HUES64 (cell line): ENCODE results near the gene SLC16A3.

ENCODE experiments used
- H3K27ac ChIP-seq: 2 replicates; pipeline ENCODE4 v1.7.0; 2013; ENCODE audit warnings: low read depth, low read length, inconsistent platforms
- H3K27me3 ChIP-seq: 2 replicates; pipeline ENCODE4 v1.6.1; 2013; ENCODE audit warnings: mild to moderate bottlenecking, low read length; ENCODE audit not compliant: insufficient read depth
- H3K36me3 ChIP-seq: 2 replicates; pipeline ENCODE4 v1.6.1; 2013; ENCODE audit warnings: mild to moderate bottlenecking, low read length; ENCODE audit not compliant: insufficient read depth
- H3K4me1 ChIP-seq: 2 replicates; pipeline ENCODE4 v1.6.1; 2013; ENCODE audit warnings: mild to moderate bottlenecking, low read length, moderate library complexity; ENCODE audit not compliant: insufficient read depth
- H3K4me3 ChIP-seq: 2 replicates; pipeline ENCODE4 v1.5.1; 2013; ENCODE audit warnings: mild to moderate bottlenecking, low read length, moderate library complexity
- H3K9ac ChIP-seq: 2 replicates; pipeline ENCODE4 v1.6.1; 2013; ENCODE audit warnings: mild to moderate bottlenecking, low read depth, low read length
- H3K9me3 ChIP-seq: 2 replicates; pipeline ENCODE4 v1.6.1; 2013; ENCODE audit warnings: low read depth, low read length; ENCODE audit not compliant: insufficient read depth
- WGBS: fragments of 150-250, 120-280 bp; methylation state at CpG from one replicate; pipeline ENCODE4 v1.1.7; 2013; ENCODE audit warnings: missing lambda C conversion rate; 5-methylcytosine and 5-hydroxymethylcytosine counted together

The SLC16A3 gene

GRCh38 chr17:82240506-82241182, 11.8 kb downstream of the SLC16A3 start:
- Histone ChIP-seq H3K4me3 (no peak overlapping the region), H3K4me1 (0 out of 2 replicates have a peak, but pooled peaks cover 3% of the 10 kb centered on the region), H3K36me3 (peaks cover 44% of the 10 kb centered on the region), H3K9me3 (no peaks in the 10 kb centered on the region), H3K9ac (no peak overlapping the region), H3K27ac (no peak overlapping the region), H3K27me3 (no peaks in the 10 kb centered on the region)
- 93% methylated on average over 20 of the region's 20 CpGs for WGBS

- WGBS = 95% methylated on average over 27 of the region's 27 CpGs
- Histone ChIP-seq H3K9me3 (no peaks in the 10 kb centered on the region), H3K27me3 (no peaks in the 10 kb centered on the region), H3K4me3 (no peak overlapping the region), H3K36me3 (peaks cover 51% of the 10 kb centered on the region), H3K4me1 (no peaks in the 10 kb centered on the region), H3K9ac (no peak overlapping the region), H3K27ac (no peak overlapping the region)
Measured at GRCh38 chr17:82241183-82241925, 12.5 kb downstream of the SLC16A3 start.

DNA sequence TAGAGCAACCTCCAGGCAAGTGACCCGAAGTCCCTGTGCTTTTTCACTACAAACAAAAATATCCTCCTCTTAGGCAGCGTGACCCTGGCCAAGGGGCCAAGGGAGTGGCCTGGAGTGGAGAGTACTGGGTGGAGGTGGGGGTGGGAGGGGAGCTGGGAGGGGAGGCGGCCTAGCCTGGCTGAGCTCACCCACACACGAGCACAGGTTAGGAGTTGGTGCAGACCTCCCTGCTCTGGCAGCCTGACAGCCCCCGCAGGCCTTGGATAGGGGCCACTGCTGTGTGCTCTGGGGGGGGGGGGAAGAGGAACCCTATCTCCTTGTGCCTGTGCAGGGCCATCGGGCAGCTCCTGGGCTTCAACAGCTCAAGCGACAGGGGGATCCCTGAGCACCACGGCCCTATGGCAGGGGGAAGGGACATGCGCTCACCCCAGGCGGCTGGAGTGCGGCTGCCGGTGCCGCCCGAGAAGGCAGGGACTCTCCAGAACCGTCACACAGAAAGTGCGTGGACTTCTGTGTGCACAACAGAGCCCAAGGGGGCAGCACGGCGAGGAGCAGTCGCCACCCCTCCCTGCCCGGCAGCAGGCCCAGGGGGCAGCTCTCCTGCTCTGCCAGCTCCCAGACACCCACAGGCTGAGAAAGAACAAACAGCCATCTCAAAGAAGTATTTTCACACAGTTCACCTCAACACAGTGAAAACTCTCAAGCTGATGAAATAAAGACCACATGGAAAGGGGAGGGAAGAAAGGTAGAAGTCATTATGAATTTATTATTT, 13.3 kb downstream of the SLC16A3 start:
- no peak overlapping the region for H3K27ac ChIP-seq
- H3K9ac ChIP-seq = no peak overlapping the region

GRCh38 chr17:82242698-82242976, 13.8 kb downstream of the SLC16A3 start:
- Histone ChIP-seq H3K4me3 (no peak overlapping the region), H3K9ac (no peak overlapping the region), H3K9me3 (no peaks in the 10 kb centered on the region), H3K4me1 (no peaks in the 10 kb centered on the region), H3K36me3 (peaks cover 64% of the 10 kb centered on the region), H3K27ac (no peak overlapping the region), H3K27me3 (no peaks in the 10 kb centered on the region)
- WGBS = 95% methylated on average over 24 of the region's 24 CpGs

More for the DNA sequence above, 13.3 kb downstream of the SLC16A3 start:
- no peaks in the 10 kb centered on the region for H3K9me3 ChIP-seq
- H3K4me1 ChIP-seq = no peaks in the 10 kb centered on the region
- no peak overlapping the region for H3K4me3 ChIP-seq
- no peaks in the 10 kb centered on the region for H3K27me3 ChIP-seq
- WGBS = 91% methylated on average over 19 of the region's 20 CpGs
- H3K36me3 ChIP-seq = peaks cover 58% of the 10 kb centered on the region

GRCh38 chr17:82242977-82243647, 14.3 kb downstream of the SLC16A3 start:
- no peak overlapping the region for H3K4me3 ChIP-seq
- 95% methylated on average over 29 of the region's 29 CpGs for WGBS
- H3K27me3 ChIP-seq = no peaks in the 10 kb centered on the region
- H3K9me3 ChIP-seq = no peaks in the 10 kb centered on the region
- H3K4me1 ChIP-seq = no peaks in the 10 kb centered on the region
- H3K36me3 ChIP-seq = peaks cover 68% of the 10 kb centered on the region
- no peak overlapping the region for H3K9ac ChIP-seq
- no peak overlapping the region for H3K27ac ChIP-seq

- Histone ChIP-seq H3K4me3 (no peak overlapping the region), H3K4me1 (no peaks in the 10 kb centered on the region), H3K9ac (no peak overlapping the region), H3K36me3 (peaks cover 72% of the 10 kb centered on the region), H3K9me3 (no peaks in the 10 kb centered on the region), H3K27ac (no peak overlapping the region), H3K27me3 (no peaks in the 10 kb centered on the region)
- WGBS = 96% methylated on average over 19 of the region's 19 CpGs
Measured at GRCh38 chr17:82243648-82244412, 15.0 kb downstream of the SLC16A3 start.

- Histone ChIP-seq H3K4me3 (no peak overlapping the region), H3K27me3 (no peaks in the 10 kb centered on the region), H3K9me3 (no peaks in the 10 kb centered on the region), H3K27ac (no peak overlapping the region), H3K36me3 (peaks cover 78% of the 10 kb centered on the region), H3K4me1 (no peaks in the 10 kb centered on the region), H3K9ac (no peak overlapping the region)
- WGBS = 93% methylated on average over 39 of the region's 39 CpGs
Measured at GRCh38 chr17:82244413-82245133, 15.7 kb downstream of the SLC16A3 start.

DNA sequence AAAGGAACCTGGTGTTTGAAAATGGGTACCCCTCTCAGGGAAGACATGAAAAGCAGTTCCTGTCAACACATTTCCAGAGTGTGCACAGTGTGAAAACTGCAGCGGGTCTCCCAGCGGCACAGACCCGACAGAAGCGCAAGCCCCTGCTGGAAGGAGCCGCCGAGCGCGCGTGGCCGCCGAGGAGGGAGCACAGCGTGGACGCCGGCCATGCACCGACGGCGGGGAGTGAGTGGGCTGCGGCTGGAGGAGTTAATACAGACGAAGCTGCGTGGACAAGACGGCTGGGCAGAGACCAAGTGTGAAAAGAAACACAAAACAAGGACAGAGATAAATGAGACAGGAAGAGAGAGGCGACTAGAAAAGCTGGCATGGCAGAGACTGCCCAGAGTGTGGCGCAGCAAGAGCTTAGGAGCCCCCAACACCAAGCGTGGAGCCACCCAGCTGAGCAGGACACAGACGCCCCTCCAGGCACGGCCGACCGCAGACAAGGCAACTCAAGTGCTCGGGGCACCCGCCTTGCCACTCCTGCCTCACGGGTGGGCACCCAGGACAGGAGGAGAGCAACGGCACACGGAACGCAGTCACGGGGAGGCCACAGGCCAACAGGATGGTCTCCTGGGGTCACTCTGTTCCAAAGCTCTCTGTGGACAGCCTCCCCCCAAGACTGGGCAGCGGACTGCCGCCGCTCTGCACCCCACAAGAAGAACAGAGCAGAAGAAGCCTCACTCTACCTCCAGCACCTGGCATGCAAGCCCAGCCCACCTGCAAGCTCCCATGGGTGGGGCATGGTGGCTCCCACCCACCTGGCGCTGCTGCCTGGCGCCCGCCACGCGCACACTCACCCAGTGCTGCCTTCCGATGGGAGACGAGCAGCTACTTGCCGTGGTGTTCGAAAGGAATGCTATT, 16.5 kb downstream of the SLC16A3 start:
- peaks cover 84% of the 10 kb centered on the region for H3K36me3 ChIP-seq
- H3K27ac ChIP-seq = no peak overlapping the region
- H3K4me3 ChIP-seq = no peak overlapping the region
- no peaks in the 10 kb centered on the region for H3K4me1 ChIP-seq
- H3K27me3 ChIP-seq = no peaks in the 10 kb centered on the region
- no peaks in the 10 kb centered on the region for H3K9me3 ChIP-seq
- WGBS = 96% methylated on average over 47 of the region's 47 CpGs
- no peak overlapping the region for H3K9ac ChIP-seq

- Histone ChIP-seq H3K9ac (no peak overlapping the region), H3K9me3 (no peaks in the 10 kb centered on the region), H3K4me3 (no peak overlapping the region), H3K36me3 (peaks cover 90% of the 10 kb centered on the region), H3K27me3 (no peaks in the 10 kb centered on the region), H3K4me1 (no peaks in the 10 kb centered on the region), H3K27ac (no peak overlapping the region)
- WGBS = 98% methylated on average over 5 of the region's 5 CpGs
Measured at GRCh38 chr17:82246040-82246364, 17.2 kb downstream of the SLC16A3 start.
